ENCODE results near the gene ART1.

The ART1 gene

GRCh38 chr11:3605771-3606203 is 39.1 kb upstream of the ART1 start:
- no peaks in the 10 kb centered on the region for H3K79me2 ChIP-seq (ENCODE audit: insufficient read depth, low read depth)
- H3K27me3 ChIP-seq (ENCODE audit: insufficient read depth, low read depth) = no peaks in the 10 kb centered on the region

GRCh38 chr11:3609416-3610265 is 35.3 kb upstream of the ART1 start:
- Histone ChIP-seq H3K4me1 (ENCODE audit: low read depth, poor library complexity, severe bottlenecking) (peaks cover 13% of the 10 kb centered on the region), H3K27ac (no peak overlapping the region), H2AFZ (ENCODE audit: low read depth) (no peak overlapping the region), H3K79me2 (ENCODE audit: insufficient read depth, low read depth) (no peaks in the 10 kb centered on the region), H4K20me1 (ENCODE audit: insufficient read depth) (no peaks in the 10 kb centered on the region), H3K36me3 (ENCODE audit: insufficient read depth) (no peaks in the 10 kb centered on the region), H3K9ac (no peak overlapping the region), H3K4me2 (no peak overlapping the region), H3K27me3 (ENCODE audit: insufficient read depth, low read depth) (no peaks in the 10 kb centered on the region), H3K4me3 (IDR thresholded peaks at IDR 0.05; ENCODE audit: insufficient read depth, low read depth, low read length) (no peak overlapping the region)
- TF ChIP-seq CTCF (conservative IDR thresholded peaks at IDR 0.05; ENCODE audit: low read depth, low read length) = peak; percentile 92

More at GRCh38 chr11:3605771-3606203, 39.1 kb upstream of the ART1 start:
- Histone ChIP-seq H2AFZ (ENCODE audit: low read depth) (no peak overlapping the region), H4K20me1 (ENCODE audit: insufficient read depth) (no peaks in the 10 kb centered on the region), H3K4me2 (no peak overlapping the region), H3K36me3 (ENCODE audit: insufficient read depth) (no peaks in the 10 kb centered on the region), H3K9ac (no peak overlapping the region), H3K27ac (no peak overlapping the region), H3K4me1 (ENCODE audit: low read depth, poor library complexity, severe bottlenecking) (no peaks in the 10 kb centered on the region), H3K4me3 (IDR thresholded peaks at IDR 0.05; ENCODE audit: insufficient read depth, low read depth, low read length) (no peak overlapping the region)
- no peak for TF ChIP-seq CTCF (conservative IDR thresholded peaks at IDR 0.05; ENCODE audit: low read depth, low read length)

GRCh38 chr11:3610846-3611245 is 34.1 kb upstream of the ART1 start:
- peaks cover 19% of the 10 kb centered on the region for H3K4me1 ChIP-seq (ENCODE audit: low read depth, poor library complexity, severe bottlenecking)
- H3K4me2 ChIP-seq = no peak overlapping the region
- H2AFZ ChIP-seq (ENCODE audit: low read depth) = no peak overlapping the region
- H3K27ac ChIP-seq = no peak overlapping the region
- no peak overlapping the region for H3K4me3 ChIP-seq (IDR thresholded peaks at IDR 0.05; ENCODE audit: insufficient read depth, low read depth, low read length)
- H4K20me1 ChIP-seq (ENCODE audit: insufficient read depth) = no peaks in the 10 kb centered on the region
- H3K79me2 ChIP-seq (ENCODE audit: insufficient read depth, low read depth) = no peaks in the 10 kb centered on the region
- TF ChIP-seq CTCF (conservative IDR thresholded peaks at IDR 0.05; ENCODE audit: low read depth, low read length) = no peak
- no peaks in the 10 kb centered on the region for H3K27me3 ChIP-seq (ENCODE audit: insufficient read depth, low read depth)
- no peaks in the 10 kb centered on the region for H3K36me3 ChIP-seq (ENCODE audit: insufficient read depth)
- no peak overlapping the region for H3K9ac ChIP-seq

- H2AFZ ChIP-seq (ENCODE audit: low read depth) = no peak overlapping the region
- no peak overlapping the region for H3K9ac ChIP-seq
- H3K4me1 ChIP-seq (ENCODE audit: low read depth, poor library complexity, severe bottlenecking) = peaks cover 19% of the 10 kb centered on the region
- no peak overlapping the region for H3K4me3 ChIP-seq (IDR thresholded peaks at IDR 0.05; ENCODE audit: insufficient read depth, low read depth, low read length)
- H4K20me1 ChIP-seq (ENCODE audit: insufficient read depth) = no peaks in the 10 kb centered on the region
- H3K36me3 ChIP-seq (ENCODE audit: insufficient read depth) = no peaks in the 10 kb centered on the region
- no peak for TF ChIP-seq CTCF (conservative IDR thresholded peaks at IDR 0.05; ENCODE audit: low read depth, low read length)
- no peak overlapping the region for H3K27ac ChIP-seq
- H3K79me2 ChIP-seq (ENCODE audit: insufficient read depth, low read depth) = no peaks in the 10 kb centered on the region
- H3K4me2 ChIP-seq = no peak overlapping the region
- no peaks in the 10 kb centered on the region for H3K27me3 ChIP-seq (ENCODE audit: insufficient read depth, low read depth)
Measured at GRCh38 chr11:3611976-3612678, 32.8 kb upstream of the ART1 start.

Data from KMS-11 (cell line).